DMS53 treated with DMSO at 0.1 percent for 48 hours (cell line): ENCODE measurements around the gene SLC27A1.
A peak's percentile ranks its signal among the peaks of the same experiment; 100 is the strongest.
"Not testable (repeated sequence)": the region's sequence is repeated elsewhere in the genome, so short reads cannot be mapped to it uniquely, and the experiment has no call there.

Source experiments
- DNase-seq: peaks from one replicate; lab custom pipeline; 2025; ENCODE audit not compliant: unreplicated experiment; lab: John Stamatoyannopoulos, UW

SLC27A1 gene

GRCh38 chr19:17486545-17487240, 16.4 kb downstream of the SLC27A1 start:
- DNase-seq = no peak

- no peak for DNase-seq
These were observed 17.2 kb downstream of the SLC27A1 start for GRCh38 chr19:17487284-17488121.

- peak; percentile 50 for DNase-seq
These were observed 18.5 kb downstream of the SLC27A1 start for GRCh38 chr19:17488593-17489391.

GRCh38 chr19:17489392-17490030, 19.2 kb downstream of the SLC27A1 start:
- DNase-seq = no peak

- DNase-seq = no peak
These were observed 20.1 kb downstream of the SLC27A1 start for GRCh38 chr19:17490411-17490810.

- no peak for DNase-seq
These were observed 21.0 kb downstream of the SLC27A1 start for GRCh38 chr19:17491287-17491686.

GRCh38 chr19:17495639-17496296, 25.4 kb downstream of the SLC27A1 start:
- no peak for DNase-seq

- DNase-seq = peak; percentile 44
These were observed 26.1 kb downstream of the SLC27A1 start for GRCh38 chr19:17496337-17496997.

- DNase-seq = no peak
These were observed 26.9 kb downstream of the SLC27A1 start for GRCh38 chr19:17497149-17497798.

- not testable (repeated sequence) for DNase-seq
These were observed 28.7 kb downstream of the SLC27A1 start for GRCh38 chr19:17499025-17499424.

GRCh38 chr19:17499648-17500446, 29.5 kb downstream of the SLC27A1 start:
- DNase-seq = no peak

- DNase-seq = no peak
These were observed 30.3 kb downstream of the SLC27A1 start for GRCh38 chr19:17500447-17501198.

GRCh38 chr19:17503240-17503639, 32.9 kb downstream of the SLC27A1 start:
- DNase-seq = no peak

GRCh38 chr19:17504030-17504429, 33.7 kb downstream of the SLC27A1 start:
- no peak for DNase-seq

- DNase-seq = no peak
These were observed 34.1 kb downstream of the SLC27A1 start for GRCh38 chr19:17504456-17504855.

- no peak for DNase-seq
These were observed 34.9 kb downstream of the SLC27A1 start for GRCh38 chr19:17505223-17505622.

GRCh38 chr19:17506745-17507144, 36.4 kb downstream of the SLC27A1 start:
- DNase-seq = no peak

- not testable (repeated sequence) for DNase-seq
These were observed 38.2 kb downstream of the SLC27A1 start for GRCh38 chr19:17508558-17508933.
